Body of pancreas (tissue), 4 donors: ENCODE results near the gene FAM204A.

Experiments used
- POLR2A ChIP-seq, 3 donors: fragments of 450-650 bp; IDR thresholded peaks; one replicate each; pipeline ENCODE4 v1.6.1; 2016; ENCODE audit warnings: antibody characterized with exemption in 3 of 3, mild to moderate bottlenecking in 2 of 3
- TF ChIP-seq, protein P1 (sequence below), 7 experiments: fragments of 450-650 bp in 4 of 7; fragments of 200-600 bp in 3 of 7; sonication (generic) in 3 of 7; IDR thresholded peaks; one replicate each; pipeline ENCODE4 v1.5.1; 2016 to 2019; ENCODE audit warnings: antibody characterized with exemption in 7 of 7

DNA sequence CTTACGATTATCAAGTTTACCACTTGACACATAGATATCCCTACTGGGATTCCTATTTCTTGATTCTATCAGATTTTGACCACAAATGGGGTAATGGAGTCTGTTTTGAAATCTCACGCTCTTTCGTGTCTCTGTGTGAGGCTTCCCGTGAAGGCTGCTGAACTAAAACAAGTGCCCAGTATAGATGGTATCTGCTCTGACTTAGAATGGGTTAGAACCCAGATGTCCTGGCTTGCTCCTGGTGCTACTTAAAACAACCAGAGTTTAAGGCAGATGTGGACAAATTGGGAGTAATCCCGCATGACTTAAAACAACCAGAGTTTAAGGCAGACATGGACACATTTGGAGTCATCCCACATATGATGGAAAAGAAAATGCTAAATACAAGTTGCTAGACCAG, 85.9 kb downstream of the FAM204A start:
- TF ChIP-seq, protein P1, sequence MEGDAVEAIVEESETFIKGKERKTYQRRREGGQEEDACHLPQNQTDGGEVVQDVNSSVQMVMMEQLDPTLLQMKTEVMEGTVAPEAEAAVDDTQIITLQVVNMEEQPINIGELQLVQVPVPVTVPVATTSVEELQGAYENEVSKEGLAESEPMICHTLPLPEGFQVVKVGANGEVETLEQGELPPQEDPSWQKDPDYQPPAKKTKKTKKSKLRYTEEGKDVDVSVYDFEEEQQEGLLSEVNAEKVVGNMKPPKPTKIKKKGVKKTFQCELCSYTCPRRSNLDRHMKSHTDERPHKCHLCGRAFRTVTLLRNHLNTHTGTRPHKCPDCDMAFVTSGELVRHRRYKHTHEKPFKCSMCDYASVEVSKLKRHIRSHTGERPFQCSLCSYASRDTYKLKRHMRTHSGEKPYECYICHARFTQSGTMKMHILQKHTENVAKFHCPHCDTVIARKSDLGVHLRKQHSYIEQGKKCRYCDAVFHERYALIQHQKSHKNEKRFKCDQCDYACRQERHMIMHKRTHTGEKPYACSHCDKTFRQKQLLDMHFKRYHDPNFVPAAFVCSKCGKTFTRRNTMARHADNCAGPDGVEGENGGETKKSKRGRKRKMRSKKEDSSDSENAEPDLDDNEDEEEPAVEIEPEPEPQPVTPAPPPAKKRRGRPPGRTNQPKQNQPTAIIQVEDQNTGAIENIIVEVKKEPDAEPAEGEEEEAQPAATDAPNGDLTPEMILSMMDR (IDR thresholded peaks at IDR 0.05): no peak
- TF ChIP-seq POLR2A (IDR thresholded peaks at IDR 0.05): no peak
